ENCODE measurements around the gene GLG1.

Gene GLG1

GRCh38 chr16:74577882-74578366 lies 29.0 kb downstream of the GLG1 start:
- no peaks in the 10 kb centered on the region for H3K9me3 ChIP-seq (ENCODE audit: low read length)
- H3K27me3 ChIP-seq (ENCODE audit: insufficient read depth, low read length): no peaks in the 10 kb centered on the region

GRCh38 chr16:74575807-74576643 lies 30.9 kb downstream of the GLG1 start:
- Histone ChIP-seq H3K27me3 (ENCODE audit: insufficient read depth, low read length) (no peaks in the 10 kb centered on the region), H3K36me3 (ENCODE audit: insufficient read depth, low read length) (no peaks in the 10 kb centered on the region), H3K4me1 (ENCODE audit: insufficient read depth, low read length) (no peaks in the 10 kb centered on the region), H3K9me3 (ENCODE audit: low read length) (no peaks in the 10 kb centered on the region), H3K4me3 (ENCODE audit: low read length) (no peak overlapping the region), H2AFZ (ENCODE audit: low read depth, low read length) (no peak overlapping the region)

More at GRCh38 chr16:74577882-74578366, 29.0 kb downstream of the GLG1 start:
- Histone ChIP-seq H3K36me3 (ENCODE audit: insufficient read depth, low read length) (no peaks in the 10 kb centered on the region), H3K4me3 (ENCODE audit: low read length) (no peak overlapping the region), H2AFZ (ENCODE audit: low read depth, low read length) (no peak overlapping the region), H3K4me1 (ENCODE audit: insufficient read depth, low read length) (no peaks in the 10 kb centered on the region)

DNA sequence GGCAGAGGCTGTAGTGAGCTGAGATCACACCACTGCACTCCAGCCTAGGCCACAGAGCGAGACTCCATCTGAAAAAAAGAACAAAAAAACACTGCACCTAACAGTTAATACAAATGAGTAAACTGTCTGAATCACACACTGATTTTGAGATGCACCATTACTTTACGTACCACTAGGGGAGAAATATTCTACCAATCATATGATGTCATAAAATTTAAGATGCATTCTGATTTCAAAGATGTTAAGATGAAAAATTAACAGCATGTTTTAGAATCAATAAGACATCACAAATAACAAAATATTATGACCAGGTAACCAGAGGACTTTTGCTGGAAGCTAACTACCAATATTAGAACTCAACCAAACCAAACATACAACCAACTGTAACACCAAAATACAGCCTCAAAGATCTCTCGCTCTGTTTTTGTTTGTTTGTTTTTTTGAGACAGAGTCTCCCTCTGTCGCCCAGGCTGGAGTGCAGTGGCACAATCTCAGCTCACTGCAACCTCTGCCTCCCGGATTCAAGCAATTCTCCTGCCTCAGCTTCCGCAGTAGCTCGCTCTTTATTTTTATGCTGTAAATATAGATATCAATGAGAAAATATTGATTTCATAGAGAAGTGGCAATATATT lies 31.6 kb downstream of the GLG1 start:
- Histone ChIP-seq H3K4me1 (ENCODE audit: insufficient read depth, low read length) (no peaks in the 10 kb centered on the region), H2AFZ (ENCODE audit: low read depth, low read length) (no peak overlapping the region), H3K36me3 (ENCODE audit: insufficient read depth, low read length) (no peaks in the 10 kb centered on the region), H3K4me3 (ENCODE audit: low read length) (no peak overlapping the region), H3K27me3 (ENCODE audit: insufficient read depth, low read length) (no peaks in the 10 kb centered on the region), H3K9me3 (ENCODE audit: low read length) (no peaks in the 10 kb centered on the region)

DNA sequence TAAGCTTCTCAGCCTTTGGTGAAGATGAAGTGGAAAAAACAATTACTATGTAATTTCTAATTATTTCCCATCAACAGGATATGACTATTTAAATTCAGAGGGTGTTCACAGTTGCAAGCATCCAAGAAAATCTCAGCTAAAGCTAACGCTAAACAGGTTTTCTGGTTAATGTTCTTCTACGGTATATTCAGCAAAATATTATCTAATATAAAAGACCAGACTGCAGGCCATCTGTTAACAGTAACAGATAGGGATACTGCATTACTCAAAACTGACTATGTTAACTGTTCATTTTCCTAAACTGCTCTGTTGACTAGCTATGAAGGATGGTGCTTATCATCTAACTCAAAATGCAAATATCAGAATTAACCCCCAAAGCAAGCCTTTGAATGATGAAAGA lies 32.8 kb downstream of the GLG1 start:
- Histone ChIP-seq H3K4me3 (ENCODE audit: low read length) (no peak overlapping the region), H2AFZ (ENCODE audit: low read depth, low read length) (no peak overlapping the region), H3K9me3 (ENCODE audit: low read length) (no peaks in the 10 kb centered on the region), H3K36me3 (ENCODE audit: insufficient read depth, low read length) (no peaks in the 10 kb centered on the region), H3K4me1 (ENCODE audit: insufficient read depth, low read length) (no peaks in the 10 kb centered on the region), H3K27me3 (ENCODE audit: insufficient read depth, low read length) (no peaks in the 10 kb centered on the region)

- H3K4me3 ChIP-seq (ENCODE audit: low read length): no peak overlapping the region
- H2AFZ ChIP-seq (ENCODE audit: low read depth, low read length): no peak overlapping the region
- no peaks in the 10 kb centered on the region for H3K36me3 ChIP-seq (ENCODE audit: insufficient read depth, low read length)
- no peaks in the 10 kb centered on the region for H3K9me3 ChIP-seq (ENCODE audit: low read length)
- H3K4me1 ChIP-seq (ENCODE audit: insufficient read depth, low read length): no peaks in the 10 kb centered on the region
- H3K27me3 ChIP-seq (ENCODE audit: insufficient read depth, low read length): no peaks in the 10 kb centered on the region
These were observed 33.3 kb downstream of the GLG1 start for GRCh38 chr16:74573622-74574021.

DNA sequence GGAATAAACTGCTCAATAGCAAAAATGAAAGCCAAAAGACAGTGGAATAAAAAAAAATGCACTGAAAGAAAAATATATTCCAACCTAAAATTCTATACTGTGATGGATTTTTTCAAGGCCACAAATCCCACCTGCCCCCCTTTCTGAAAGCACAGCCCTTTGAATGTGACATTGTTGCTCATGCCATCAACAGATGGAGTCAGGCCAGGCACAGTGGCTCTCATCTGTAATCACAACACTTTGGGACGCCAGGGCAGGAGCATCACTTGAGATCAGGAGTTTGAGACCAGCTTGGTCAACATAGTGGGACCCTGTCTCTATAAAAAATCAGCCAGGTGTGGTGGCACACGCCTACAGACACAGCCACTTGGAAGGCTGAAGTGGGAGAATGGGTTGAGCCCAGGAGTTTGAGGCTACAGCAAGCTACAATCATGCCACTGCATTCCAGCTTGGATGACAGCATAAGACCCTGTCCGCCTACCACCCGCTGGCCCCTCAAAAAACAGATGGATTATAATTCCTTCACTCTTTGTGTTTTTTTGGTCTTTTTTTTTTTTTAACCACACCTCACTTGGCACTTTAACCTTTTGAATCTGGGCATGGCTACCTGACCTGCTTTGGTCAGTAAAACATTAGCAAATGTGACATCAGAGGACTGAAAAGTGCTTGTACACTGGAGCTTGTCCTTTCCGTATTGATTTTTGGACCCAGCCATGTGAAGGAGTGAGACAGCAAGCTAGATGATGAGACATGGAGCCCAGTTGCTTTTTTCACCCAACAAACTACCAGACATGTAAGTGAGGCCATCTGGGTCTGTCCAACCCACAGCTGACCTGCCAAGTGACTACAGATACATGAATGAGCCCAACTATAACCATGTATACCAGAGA lies 36.3 kb downstream of the GLG1 start:
- H3K4me1 ChIP-seq (ENCODE audit: insufficient read depth, low read length): no peaks in the 10 kb centered on the region
- H3K4me3 ChIP-seq (ENCODE audit: low read length): no peak overlapping the region
- H3K27me3 ChIP-seq (ENCODE audit: insufficient read depth, low read length): no peaks in the 10 kb centered on the region
- H2AFZ ChIP-seq (ENCODE audit: low read depth, low read length): no peak overlapping the region
- no peaks in the 10 kb centered on the region for H3K36me3 ChIP-seq (ENCODE audit: insufficient read depth, low read length)
- no peaks in the 10 kb centered on the region for H3K9me3 ChIP-seq (ENCODE audit: low read length)

DNA sequence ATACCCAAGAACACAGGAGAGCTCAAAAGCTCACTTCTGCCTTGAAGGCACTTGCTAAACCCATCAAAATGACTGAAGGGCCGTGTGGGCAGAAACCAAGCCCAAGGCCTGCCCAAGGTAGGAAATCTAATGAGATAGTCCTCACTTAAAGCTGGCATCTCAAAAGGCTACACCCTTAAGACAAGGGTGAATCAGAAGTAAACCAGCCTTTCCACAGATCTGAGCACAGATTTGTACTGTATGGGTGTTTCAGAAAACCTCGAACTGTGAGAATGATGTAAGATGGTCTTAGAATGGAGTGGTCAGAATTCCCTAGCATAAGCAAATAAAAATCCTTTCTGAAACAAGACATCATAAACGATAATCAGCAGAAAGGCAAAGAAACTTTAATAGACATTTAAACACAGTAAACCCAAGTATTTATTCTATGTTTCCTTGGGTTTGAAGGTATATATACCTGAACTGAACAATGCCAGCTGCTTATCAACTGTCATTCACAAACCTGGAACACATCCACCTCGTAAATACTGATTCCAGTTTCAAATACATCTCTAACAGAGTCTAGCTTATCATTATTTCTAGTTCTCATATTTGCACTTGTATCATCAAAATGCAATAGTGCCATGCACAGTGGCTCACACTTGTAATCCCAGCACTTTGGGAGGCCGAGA lies 37.8 kb downstream of the GLG1 start:
- H3K27me3 ChIP-seq (ENCODE audit: insufficient read depth, low read length): no peaks in the 10 kb centered on the region
- H3K4me3 ChIP-seq (ENCODE audit: low read length): no peak overlapping the region
- H2AFZ ChIP-seq (ENCODE audit: low read depth, low read length): no peak overlapping the region
- H3K36me3 ChIP-seq (ENCODE audit: insufficient read depth, low read length): no peaks in the 10 kb centered on the region
- H3K4me1 ChIP-seq (ENCODE audit: insufficient read depth, low read length): no peaks in the 10 kb centered on the region
- H3K9me3 ChIP-seq (ENCODE audit: low read length): no peaks in the 10 kb centered on the region

DNA sequence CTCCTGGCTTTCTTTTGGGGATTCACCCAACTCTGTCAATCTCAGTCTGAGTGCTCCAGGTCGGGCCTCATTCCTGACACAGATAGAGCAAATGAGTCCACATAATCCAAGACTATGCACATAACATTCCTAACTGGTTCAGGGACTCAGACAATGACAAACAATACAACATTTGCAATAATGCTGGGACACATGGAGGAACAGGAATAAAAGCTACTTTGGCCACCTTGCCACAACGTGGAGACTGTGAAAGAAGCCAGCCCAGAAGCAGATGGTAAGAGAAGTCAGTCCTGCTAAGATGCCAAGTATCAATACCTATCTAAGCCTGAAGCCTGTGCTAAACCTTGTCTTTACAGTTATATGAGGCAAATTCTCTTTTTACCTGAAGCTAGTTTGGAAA lies 39.0 kb downstream of the GLG1 start:
- H3K36me3 ChIP-seq (ENCODE audit: insufficient read depth, low read length): no peaks in the 10 kb centered on the region
- no peak overlapping the region for H2AFZ ChIP-seq (ENCODE audit: low read depth, low read length)
- H3K4me1 ChIP-seq (ENCODE audit: insufficient read depth, low read length): no peaks in the 10 kb centered on the region
- H3K27me3 ChIP-seq (ENCODE audit: insufficient read depth, low read length): no peaks in the 10 kb centered on the region
- H3K9me3 ChIP-seq (ENCODE audit: low read length): peaks cover 2% of the 10 kb centered on the region
- H3K4me3 ChIP-seq (ENCODE audit: low read length): no peak overlapping the region

GRCh38 chr16:74565378-74565777 lies 41.5 kb downstream of the GLG1 start:
- no peaks in the 10 kb centered on the region for H3K4me1 ChIP-seq (ENCODE audit: insufficient read depth, low read length)
- peaks cover 2% of the 10 kb centered on the region for H3K9me3 ChIP-seq (ENCODE audit: low read length)
- no peaks in the 10 kb centered on the region for H3K36me3 ChIP-seq (ENCODE audit: insufficient read depth, low read length)
- no peaks in the 10 kb centered on the region for H3K27me3 ChIP-seq (ENCODE audit: insufficient read depth, low read length)
- H2AFZ ChIP-seq (ENCODE audit: low read depth, low read length): no peak overlapping the region
- no peak overlapping the region for H3K4me3 ChIP-seq (ENCODE audit: low read length)

GRCh38 chr16:74564451-74564984 lies 42.4 kb downstream of the GLG1 start:
- Histone ChIP-seq H3K9me3 (ENCODE audit: low read length) (peaks cover 2% of the 10 kb centered on the region), H3K4me1 (ENCODE audit: insufficient read depth, low read length) (no peaks in the 10 kb centered on the region), H2AFZ (ENCODE audit: low read depth, low read length) (no peak overlapping the region), H3K36me3 (ENCODE audit: insufficient read depth, low read length) (no peaks in the 10 kb centered on the region), H3K27me3 (ENCODE audit: insufficient read depth, low read length) (no peaks in the 10 kb centered on the region), H3K4me3 (ENCODE audit: low read length) (no peak overlapping the region)

- Histone ChIP-seq H3K9me3 (ENCODE audit: low read length) (peaks cover 2% of the 10 kb centered on the region), H3K4me3 (ENCODE audit: low read length) (no peak overlapping the region), H3K36me3 (ENCODE audit: insufficient read depth, low read length) (no peaks in the 10 kb centered on the region), H2AFZ (ENCODE audit: low read depth, low read length) (no peak overlapping the region), H3K4me1 (ENCODE audit: insufficient read depth, low read length) (no peaks in the 10 kb centered on the region), H3K27me3 (ENCODE audit: insufficient read depth, low read length) (no peaks in the 10 kb centered on the region)
These were observed 43.1 kb downstream of the GLG1 start for GRCh38 chr16:74563828-74564263.

DNA sequence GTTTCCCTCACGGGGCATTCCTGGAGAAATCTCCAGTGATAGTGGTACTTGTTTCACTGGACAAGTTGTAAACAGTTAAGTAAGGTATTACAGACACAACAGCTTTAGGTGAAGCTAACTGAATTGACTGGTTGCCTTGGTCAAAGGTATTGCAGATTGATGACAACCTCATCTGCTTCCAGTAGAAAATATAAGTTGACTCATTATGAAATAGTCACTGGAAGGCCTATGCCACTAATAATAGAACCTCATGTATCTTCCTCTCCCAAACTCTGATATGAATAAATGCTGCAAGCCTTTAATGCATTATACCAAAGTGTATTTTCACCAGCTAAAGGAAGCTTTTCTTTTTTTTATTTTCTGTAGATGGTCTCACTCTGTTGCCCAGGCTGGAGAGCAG lies 44.8 kb downstream of the GLG1 start:
- no peaks in the 10 kb centered on the region for H3K4me1 ChIP-seq (ENCODE audit: insufficient read depth, low read length)
- H3K27me3 ChIP-seq (ENCODE audit: insufficient read depth, low read length): no peaks in the 10 kb centered on the region
- H3K36me3 ChIP-seq (ENCODE audit: insufficient read depth, low read length): peaks cover 4% of the 10 kb centered on the region
- H3K4me3 ChIP-seq (ENCODE audit: low read length): no peak overlapping the region
- peaks cover 2% of the 10 kb centered on the region for H3K9me3 ChIP-seq (ENCODE audit: low read length)
- H2AFZ ChIP-seq (ENCODE audit: low read depth, low read length): no peak overlapping the region

Data from neuron (in vitro differentiated cells).